Type B pancreatic cell (in vitro differentiated cells): ENCODE data around the gene BBIP1. TPM values are rescaled to one million over a fixed set of nuclear protein-coding genes. Genes with fewer than 3 reads are reported as not detected.

ENCODE experiments used
- DNase-seq: peaks from one replicate; pipeline ENCODE4 v3.0.0; 2021; ENCODE audit warnings: mixed read lengths; ENCODE audit not compliant: unreplicated experiment; ENCODE audit errors: extremely low spot score
- H3K27ac Mint-ChIP-seq: 2 replicates; pipeline ENCODE4 v1.8.0; 2021; ENCODE audit warnings: mild to moderate bottlenecking, mixed read lengths
- H3K27me3 Mint-ChIP-seq: 2 replicates; pipeline ENCODE4 v1.8.0; 2021; ENCODE audit warnings: mixed read lengths
- H3K36me3 Mint-ChIP-seq: 2 replicates; pipeline ENCODE4 v1.8.0; 2021; ENCODE audit warnings: mixed read lengths
- H3K4me1 Mint-ChIP-seq: one replicate; pipeline ENCODE4 v1.8.0; 2021; ENCODE audit warnings: mixed read lengths; ENCODE audit not compliant: unreplicated experiment
- H3K4me3 Mint-ChIP-seq: 2 replicates; pipeline ENCODE4 v1.8.0; 2021; ENCODE audit warnings: mild to moderate bottlenecking, mixed read lengths
- H3K9me3 Mint-ChIP-seq: 2 replicates; pipeline ENCODE4 v1.8.0; 2021; ENCODE audit warnings: mixed read lengths
- CTCF ChIP-seq: fragments of 200-600 bp; sonication (generic); conservative IDR thresholded peaks from 2 replicates; pipeline ENCODE4 v1.5.0; 2021; ENCODE audit warnings: antibody characterized with exemption, mild to moderate bottlenecking
- total RNA-seq: library from RNA; stranded (reverse); gene quantifications from 2 replicates; pipeline ENCODE4 v1.2.1, GENCODE V29; 2021; ENCODE audit warnings: low replicate concordance

Gene BBIP1
- total RNA-seq, 1 donor from 2014 or later: 24.8 TPM

GRCh38 chr10:110892602-110893288 is 26.2 kb downstream of the BBIP1 start:
- DNase-seq: no peak
- Mint-ChIP-seq H3K9me3 (no peaks in the 10 kb centered on the region), H3K4me3 (no peak overlapping the region), H3K36me3 (peaks cover 25% of the 10 kb centered on the region), H3K4me1 (peaks cover 9% of the 10 kb centered on the region), H3K27me3 (no peaks in the 10 kb centered on the region), H3K27ac (no peak overlapping the region)
- no peak for TF ChIP-seq CTCF

- H3K36me3 Mint-ChIP-seq: peaks cover 23% of the 10 kb centered on the region
- no peaks in the 10 kb centered on the region for H3K4me1 Mint-ChIP-seq
- no peaks in the 10 kb centered on the region for H3K9me3 Mint-ChIP-seq
- TF ChIP-seq CTCF: no peak
- H3K4me3 Mint-ChIP-seq: no peak overlapping the region
- no peak for DNase-seq
- no peaks in the 10 kb centered on the region for H3K27me3 Mint-ChIP-seq
- no peak overlapping the region for H3K27ac Mint-ChIP-seq
These were observed 31.4 kb downstream of the BBIP1 start for GRCh38 chr10:110887560-110887959.

- peaks cover 26% of the 10 kb centered on the region for H3K36me3 Mint-ChIP-seq
- H3K27me3 Mint-ChIP-seq: no peaks in the 10 kb centered on the region
- DNase-seq: no peak
- no peaks in the 10 kb centered on the region for H3K4me1 Mint-ChIP-seq
- H3K4me3 Mint-ChIP-seq: no peak overlapping the region
- no peaks in the 10 kb centered on the region for H3K9me3 Mint-ChIP-seq
- no peak for TF ChIP-seq CTCF
- no peak overlapping the region for H3K27ac Mint-ChIP-seq
These were observed 32.9 kb downstream of the BBIP1 start for GRCh38 chr10:110885932-110886674.

- DNase-seq: no peak
- Mint-ChIP-seq H3K36me3 (peaks cover 29% of the 10 kb centered on the region), H3K4me3 (no peak overlapping the region), H3K27ac (no peak overlapping the region), H3K9me3 (no peaks in the 10 kb centered on the region), H3K4me1 (no peaks in the 10 kb centered on the region), H3K27me3 (no peaks in the 10 kb centered on the region)
- TF ChIP-seq CTCF: no peak
These were observed 35.1 kb downstream of the BBIP1 start for GRCh38 chr10:110883924-110884323.

GRCh38 chr10:110881905-110882304 is 37.1 kb downstream of the BBIP1 start:
- Mint-ChIP-seq H3K4me1 (no peaks in the 10 kb centered on the region), H3K36me3 (peaks cover 41% of the 10 kb centered on the region), H3K27ac (no peak overlapping the region), H3K4me3 (no peak overlapping the region), H3K9me3 (no peaks in the 10 kb centered on the region), H3K27me3 (no peaks in the 10 kb centered on the region)
- no peak for TF ChIP-seq CTCF
- no peak for DNase-seq
